C4-2B (cell line): ENCODE data around the gene S1PR1.

ENCODE experiments used
- ZFX ChIP-seq: fragments of 450-650 bp; IDR thresholded peaks from 2 replicates; pipeline ENCODE4 v1.6.1; 2017
- TF ChIP-seq, protein P1 (sequence below): fragments of 450-650 bp; conservative IDR thresholded peaks from 2 replicates; pipeline ENCODE4 v1.5.1; 2017; ENCODE audit warnings: mild to moderate bottlenecking

- TF ChIP-seq, protein P1, sequence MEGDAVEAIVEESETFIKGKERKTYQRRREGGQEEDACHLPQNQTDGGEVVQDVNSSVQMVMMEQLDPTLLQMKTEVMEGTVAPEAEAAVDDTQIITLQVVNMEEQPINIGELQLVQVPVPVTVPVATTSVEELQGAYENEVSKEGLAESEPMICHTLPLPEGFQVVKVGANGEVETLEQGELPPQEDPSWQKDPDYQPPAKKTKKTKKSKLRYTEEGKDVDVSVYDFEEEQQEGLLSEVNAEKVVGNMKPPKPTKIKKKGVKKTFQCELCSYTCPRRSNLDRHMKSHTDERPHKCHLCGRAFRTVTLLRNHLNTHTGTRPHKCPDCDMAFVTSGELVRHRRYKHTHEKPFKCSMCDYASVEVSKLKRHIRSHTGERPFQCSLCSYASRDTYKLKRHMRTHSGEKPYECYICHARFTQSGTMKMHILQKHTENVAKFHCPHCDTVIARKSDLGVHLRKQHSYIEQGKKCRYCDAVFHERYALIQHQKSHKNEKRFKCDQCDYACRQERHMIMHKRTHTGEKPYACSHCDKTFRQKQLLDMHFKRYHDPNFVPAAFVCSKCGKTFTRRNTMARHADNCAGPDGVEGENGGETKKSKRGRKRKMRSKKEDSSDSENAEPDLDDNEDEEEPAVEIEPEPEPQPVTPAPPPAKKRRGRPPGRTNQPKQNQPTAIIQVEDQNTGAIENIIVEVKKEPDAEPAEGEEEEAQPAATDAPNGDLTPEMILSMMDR: no peak
- no peak for TF ChIP-seq ZFX
Measured at GRCh38 chr1:101261623-101262022, 24.8 kb downstream of the S1PR1 start.
